ENCODE data around the gene TTLL11.

Gene TTLL11

GRCh38 chr9:121956808-121957207, 136.3 kb downstream of the TTLL11 start:
- no peak for FAIRE-seq

DNA sequence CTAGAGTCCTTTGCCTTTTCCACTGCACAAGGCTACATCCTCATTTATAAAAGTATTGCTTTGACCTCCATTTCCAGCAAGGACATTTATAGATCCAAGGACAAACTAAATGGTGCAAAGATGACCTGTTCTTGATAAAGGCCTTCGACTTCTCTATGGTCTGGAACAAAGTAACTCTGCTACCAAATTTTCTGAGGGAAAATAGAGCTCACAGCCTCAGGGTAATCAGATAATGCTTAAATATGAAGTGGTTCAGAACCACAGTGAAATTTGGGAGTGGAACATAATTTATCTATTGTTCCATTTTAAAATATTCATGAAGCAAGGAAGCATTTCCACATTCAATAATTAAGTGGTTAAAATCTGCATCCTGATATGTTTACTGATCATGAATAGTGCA, 137.5 kb downstream of the TTLL11 start:
- no peak for FAIRE-seq

DNA sequence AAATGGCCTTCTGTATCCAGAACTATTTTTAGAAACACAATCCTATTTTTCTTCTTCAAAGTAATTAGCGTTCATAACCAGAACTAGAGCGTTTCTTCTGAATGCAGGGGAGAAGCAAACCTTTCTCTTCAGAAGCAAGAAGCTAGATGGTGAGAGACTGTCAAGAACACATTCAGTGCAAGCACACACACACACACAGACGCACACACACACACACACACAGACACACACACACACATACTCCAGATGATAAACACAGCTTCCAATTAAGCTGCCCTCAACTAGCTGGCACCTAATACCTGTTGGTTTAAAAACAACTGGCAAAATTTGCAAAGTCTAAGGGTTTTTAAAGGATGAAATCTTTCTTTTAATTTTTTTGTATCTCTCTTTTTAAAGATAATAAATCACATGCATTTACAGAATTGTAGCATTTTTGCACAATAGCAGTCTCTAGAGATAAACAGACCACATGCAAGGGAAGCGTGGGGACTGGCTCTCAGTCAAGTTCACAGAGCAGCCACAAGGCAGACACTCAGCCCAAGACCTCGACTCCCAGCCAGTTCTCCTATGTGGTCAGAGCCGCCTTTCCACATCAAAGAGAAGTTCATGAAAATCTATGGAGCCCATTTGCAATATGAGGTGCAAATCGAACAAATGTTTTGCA, 138.5 kb downstream of the TTLL11 start:
- peak; percentile 54 for FAIRE-seq

GRCh38 chr9:121952611-121953010, 140.5 kb downstream of the TTLL11 start:
- no peak for FAIRE-seq

DNA sequence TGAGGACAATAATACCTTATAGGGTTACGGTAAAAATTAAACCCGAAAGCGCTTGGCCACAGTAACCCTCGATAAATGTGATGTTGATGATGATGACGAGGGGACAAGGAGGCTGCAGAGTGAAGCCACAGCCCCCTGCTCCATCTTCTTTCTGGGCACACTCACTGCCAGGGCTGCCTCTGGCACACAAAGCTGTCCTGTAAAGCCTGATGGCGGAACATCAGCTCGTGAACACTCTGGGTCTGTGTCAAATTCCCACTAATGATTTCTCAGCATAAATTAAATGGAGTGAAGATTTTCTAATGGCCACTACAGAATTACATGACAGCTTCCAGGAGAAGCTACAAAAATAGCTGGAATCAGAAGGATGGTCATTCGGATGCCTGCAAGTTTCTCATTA, 142.2 kb downstream of the TTLL11 start:
- no peak for FAIRE-seq

DNA sequence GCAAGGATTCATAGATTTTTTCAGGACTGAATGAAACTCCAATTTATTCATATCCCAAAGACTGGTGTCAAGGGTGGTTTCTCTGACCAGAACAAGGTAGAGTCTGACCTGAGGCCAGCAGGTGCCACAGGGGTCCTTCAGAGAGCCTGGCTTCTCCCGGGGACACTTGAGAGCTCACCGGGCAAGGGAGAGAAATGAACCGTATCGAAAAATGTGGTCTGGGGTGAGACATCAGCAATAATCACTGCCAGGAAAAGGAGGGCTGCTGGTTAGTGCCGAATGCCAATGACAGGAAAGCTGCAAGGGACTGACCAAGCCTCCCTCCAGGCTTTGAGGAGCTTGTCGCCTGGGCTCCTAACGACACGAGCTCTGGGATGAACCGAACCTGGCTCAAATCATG, 142.7 kb downstream of the TTLL11 start:
- no peak for FAIRE-seq

GRCh38 chr9:121949766-121950165, 143.3 kb downstream of the TTLL11 start:
- FAIRE-seq, result no peak

DNA sequence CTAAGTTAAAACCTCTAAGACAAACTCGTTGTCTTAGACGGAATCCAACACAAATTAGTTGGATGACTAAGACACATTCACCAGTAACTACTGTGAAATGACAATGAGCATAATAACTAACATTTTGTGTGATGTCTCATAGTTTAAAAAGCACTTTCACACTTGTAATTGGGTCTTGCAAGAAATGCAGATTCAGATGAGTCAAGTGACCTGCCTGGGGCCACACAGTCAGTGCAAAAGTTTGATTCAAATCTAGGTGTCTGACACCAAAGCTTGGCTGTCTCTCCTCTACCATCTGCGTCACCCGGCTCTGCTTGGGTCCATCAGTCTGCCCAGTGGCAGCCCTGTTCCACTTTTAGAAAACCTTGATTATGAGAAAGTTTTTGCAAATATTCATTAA, 143.7 kb downstream of the TTLL11 start:
- FAIRE-seq, result no peak

DNA sequence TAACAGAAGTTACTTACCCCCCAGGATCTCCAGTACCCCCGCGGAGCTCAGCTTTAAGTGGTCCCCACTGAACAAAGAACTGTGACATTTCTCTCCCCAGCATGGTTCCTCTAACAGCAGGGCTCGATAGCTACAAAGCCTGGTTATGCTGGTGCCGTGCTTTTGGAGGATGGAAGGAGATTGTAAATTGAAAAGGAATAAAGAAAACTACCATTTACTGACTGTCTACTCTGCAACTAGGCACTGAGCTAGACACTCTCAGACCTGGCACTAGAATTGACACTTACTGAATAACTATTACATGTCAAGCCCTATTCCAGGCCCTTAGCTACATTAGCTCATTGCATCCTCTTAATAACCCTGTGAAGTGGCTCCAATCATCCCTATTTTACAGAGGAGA, 145.3 kb downstream of the TTLL11 start:
- FAIRE-seq, result no peak

GRCh38 chr9:121946465-121946864, 146.6 kb downstream of the TTLL11 start:
- FAIRE-seq, result no peak

DNA sequence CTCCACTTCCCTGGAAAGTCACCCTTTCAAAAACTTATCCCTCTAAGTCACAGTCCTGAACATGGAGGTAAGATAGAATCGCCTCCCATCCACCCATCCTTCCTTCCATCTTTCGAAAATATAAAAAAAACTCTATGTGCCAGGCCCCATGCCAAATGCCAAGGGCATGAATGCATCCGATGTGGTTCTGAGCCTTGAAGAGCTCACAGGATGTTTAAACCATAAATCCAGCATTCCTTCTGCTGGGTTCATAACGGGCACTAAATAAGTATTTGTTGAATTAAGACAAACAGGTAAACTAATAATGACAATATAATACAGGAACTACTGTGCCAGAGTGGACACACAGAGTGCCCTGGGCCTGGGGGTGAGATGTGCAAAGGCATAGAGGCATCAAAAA, 147.3 kb downstream of the TTLL11 start:
- FAIRE-seq, result no peak

DNA sequence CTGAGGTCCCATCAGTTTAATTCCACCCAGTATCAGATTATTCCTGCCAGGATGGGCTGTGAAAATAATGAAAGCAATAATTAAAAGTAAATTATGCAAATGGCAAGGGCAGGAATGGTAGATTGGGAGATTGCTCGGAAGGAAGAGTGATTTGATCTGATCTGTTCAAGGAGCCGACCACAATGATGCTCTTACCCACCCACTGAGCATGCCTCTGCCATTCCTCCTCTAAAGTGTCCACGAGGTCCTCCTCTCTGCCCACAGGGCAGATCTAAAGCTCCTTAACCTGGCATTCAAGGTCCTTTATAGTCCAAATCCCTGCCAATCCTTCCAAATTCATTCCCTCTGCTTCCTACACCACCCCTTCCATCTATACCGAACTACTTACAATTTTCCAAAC, 147.8 kb downstream of the TTLL11 start:
- FAIRE-seq, result no peak

DNA sequence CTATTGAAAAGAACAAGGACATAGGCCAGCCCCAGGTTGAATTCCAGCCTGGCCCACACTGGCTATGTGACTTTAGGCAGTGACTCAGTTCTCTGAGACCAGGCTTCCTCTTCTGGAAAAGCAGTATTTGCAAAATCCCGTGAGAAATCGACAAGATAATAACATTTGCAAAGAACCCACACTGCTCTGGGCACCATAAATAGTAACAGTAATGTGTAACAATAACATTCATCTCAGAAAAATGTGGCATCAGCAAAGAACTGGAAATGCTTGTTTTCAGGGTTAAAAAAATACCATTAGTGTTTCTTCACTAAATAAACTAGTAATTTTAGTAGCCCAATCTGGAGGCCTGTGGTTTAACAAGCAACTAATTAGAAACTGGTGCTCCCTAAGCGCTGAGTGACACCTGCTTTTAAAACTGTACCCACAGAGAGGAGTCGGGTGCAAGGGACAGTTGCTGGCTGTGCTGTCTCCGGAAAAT, 148.4 kb downstream of the TTLL11 start:
- FAIRE-seq, result no peak

DNA sequence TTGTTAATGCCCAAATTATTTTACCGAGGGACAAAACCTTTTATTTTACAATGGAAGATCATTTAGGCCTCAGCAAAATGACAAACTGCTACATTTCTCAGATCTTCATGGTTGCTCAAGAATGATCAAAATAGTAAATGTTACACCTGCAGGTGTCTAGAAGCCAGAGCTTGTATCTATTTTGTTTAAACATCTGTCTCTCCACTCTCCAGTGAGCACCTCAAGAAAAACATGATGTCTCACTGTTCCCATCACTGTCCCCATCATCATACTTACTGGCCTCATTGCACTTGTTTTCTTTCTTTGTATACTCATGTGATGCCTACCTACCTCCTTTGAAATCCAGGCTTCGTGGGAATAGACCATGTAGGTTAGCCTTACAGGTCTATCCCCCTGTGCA, 149.6 kb downstream of the TTLL11 start:
- no peak for FAIRE-seq

DNA sequence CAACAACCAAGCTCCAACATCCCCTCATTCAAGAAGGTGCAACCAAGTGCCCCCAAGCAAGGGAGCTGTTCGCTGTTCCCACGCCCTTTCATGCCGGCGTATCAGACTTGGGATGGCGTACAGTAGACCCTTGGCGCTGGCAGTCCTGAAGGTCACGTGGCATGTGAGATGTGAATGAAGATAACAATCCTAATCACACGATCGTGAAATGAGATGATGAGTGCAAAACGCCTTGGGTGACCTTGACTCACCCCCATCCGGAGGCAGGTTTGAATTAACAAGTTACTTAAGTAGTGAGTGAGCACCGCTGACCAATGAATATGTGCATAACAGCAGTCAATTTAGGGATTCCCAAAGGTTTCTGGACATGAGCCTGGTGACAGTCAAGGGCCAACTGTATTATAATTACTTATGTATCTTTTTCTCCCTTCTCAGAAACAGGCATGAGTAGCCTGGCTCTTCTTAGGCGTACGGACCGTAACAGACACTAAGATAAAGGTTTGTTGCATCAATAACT, 150.2 kb downstream of the TTLL11 start:
- no peak for FAIRE-seq

- no peak for FAIRE-seq
Measured at GRCh38 chr9:121942313-121942712, 150.8 kb downstream of the TTLL11 start.

DNA sequence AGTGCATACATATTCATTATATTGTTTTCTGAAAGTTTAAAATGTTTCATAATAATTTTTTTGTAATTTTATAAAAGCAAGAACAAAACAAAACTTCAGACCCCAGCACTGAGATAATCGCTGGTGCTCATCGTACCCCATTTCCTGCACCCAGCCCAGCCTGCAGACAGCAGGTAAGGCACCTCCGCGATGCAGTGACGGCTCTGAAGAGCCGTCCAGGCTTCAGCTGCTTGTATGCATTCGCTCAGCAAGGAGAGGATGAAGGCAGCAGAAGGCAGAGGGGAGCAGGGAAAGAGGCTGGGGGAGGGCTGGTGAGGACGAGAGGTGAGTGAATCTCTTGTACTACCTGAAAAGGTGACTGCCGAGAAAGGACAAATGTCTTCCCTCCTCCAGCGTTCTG, 153.5 kb downstream of the TTLL11 start:
- FAIRE-seq, result no peak

- FAIRE-seq, result no peak
Measured at GRCh38 chr9:121938621-121939020, 154.5 kb downstream of the TTLL11 start.

DNA sequence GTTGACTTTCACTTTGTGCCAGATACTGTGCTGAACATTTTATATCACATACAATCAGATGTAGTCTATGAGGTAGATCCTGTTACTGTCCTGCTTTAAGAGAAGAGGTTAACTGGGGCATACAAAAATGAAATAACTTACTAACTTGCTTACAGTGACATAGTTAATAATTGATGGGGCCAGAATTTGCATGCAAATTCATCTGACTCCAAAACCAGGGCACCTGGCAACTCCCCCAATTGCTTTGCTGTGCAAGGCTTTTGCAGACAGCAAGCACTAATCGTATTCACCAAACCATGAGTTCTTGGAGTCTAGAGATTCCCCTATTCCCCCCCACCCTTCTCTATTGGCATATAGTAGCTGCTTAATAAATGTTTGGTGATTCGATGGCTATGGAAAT, 155.9 kb downstream of the TTLL11 start:
- FAIRE-seq, result no peak

- no peak for FAIRE-seq
Measured at GRCh38 chr9:121935739-121936138, 157.4 kb downstream of the TTLL11 start.

DNA sequence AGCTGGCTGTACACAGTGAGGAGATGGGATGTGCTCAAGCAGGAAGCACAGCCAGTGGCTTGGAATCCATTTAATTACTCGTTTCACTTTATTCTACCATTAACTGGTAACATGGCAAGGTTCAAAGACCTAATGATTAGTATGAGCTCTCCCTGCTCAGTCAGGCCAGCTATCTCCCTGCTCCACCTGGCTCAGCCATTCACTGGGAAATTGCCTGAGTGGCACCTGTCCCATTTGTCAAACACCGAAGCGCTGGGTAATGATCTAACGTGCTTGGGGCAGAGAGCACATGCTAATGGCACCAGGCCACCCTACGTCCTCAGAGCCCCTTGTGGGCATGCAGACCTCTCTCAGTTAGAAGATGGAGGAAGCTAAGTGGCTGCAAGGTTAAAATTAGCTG, 162.2 kb downstream of the TTLL11 start:
- FAIRE-seq, result no peak

- FAIRE-seq, result no peak
Measured at GRCh38 chr9:121929893-121930875, 162.9 kb downstream of the TTLL11 start.

GRCh38 chr9:121927636-121928035, 165.5 kb downstream of the TTLL11 start:
- no peak for FAIRE-seq

GRCh38 chr9:121927081-121927480, 166.0 kb downstream of the TTLL11 start:
- no peak for FAIRE-seq
